GM12878 (cell line): ENCODE results near the gene FNDC3B. TPM values are rescaled to one million over a fixed set of nuclear protein-coding genes. Genes with fewer than 3 reads are reported as not detected.

Experiments
- ATAC-seq: fragments of 200-7000 bp; cut with Tn5 transposase; 3 replicates; pipeline ENCODE4 v1.9.1; 2020; ENCODE audit warnings: mild to moderate bottlenecking, moderate library complexity
- BruUV-seq: library from RNA; stranded (reverse); fragments of 400-500 nt; replicated peaks from 2 replicates; lab custom pipeline; 2021; lab: Mats Ljungman, UMichigan
- CTCF ChIA-PET: fragments of 300-600 bp; sonication (Branson Sonifier 250); formaldehyde crosslinking; extraction: SDS; loops from one replicate; lab custom pipeline; 2021; ENCODE audit warnings: inconsistent platforms; lab: Yijun Ruan, JAX
- POLR2A ChIA-PET: fragments of 350-600 bp; formaldehyde crosslinking; extraction: SDS; loops from one replicate; lab custom pipeline; 2021; ENCODE audit warnings: inconsistent platforms; lab: Charles Lee
- RAD21 ChIA-PET: fragments of 300-600 bp; sonication (Branson Sonifier 250); formaldehyde crosslinking; loops from one replicate; lab custom pipeline; 2023; ENCODE audit warnings: antibody characterized with exemption; ENCODE audit not compliant: unreplicated experiment; lab: Charles Lee
- SMC1A ChIA-PET: fragments of 300-600 bp; sonication (Branson Sonifier 250); formaldehyde crosslinking; loops from one replicate; lab custom pipeline; 2023; ENCODE audit not compliant: unreplicated experiment, uncharacterized antibody; lab: Charles Lee
- DNase-seq: peaks from one replicate; pipeline ENCODE4 v3.0.0-alpha.2; 2011; ENCODE audit warnings: low read depth, low spot score
- FAIRE-seq: peaks from 3 replicates; lab custom pipeline; 2011; peaks lifted over from hg19 to GRCh38; lab: Jason Lieb, UNC
- H2AFZ ChIP-seq: 2 replicates; pipeline ENCODE4 v1.6.0; 2011; ENCODE audit warnings: low read depth, low read length, control low read depth; ENCODE audit not compliant: control insufficient read depth
- H3K27ac ChIP-seq: 2 replicates; pipeline ENCODE4 v1.5.1; 2011; ENCODE audit warnings: control low read depth; ENCODE audit not compliant: control insufficient read depth, insufficient read depth
- H3K27me3 ChIP-seq, 2 experiments: replicated peaks in 1 of 2; 2 replicates each; pipeline versions ENCODE4 v1.6.0 to v1.6.1; 2011; ENCODE audit warnings: low read length in 1 of 2; ENCODE audit not compliant: control insufficient read depth in 2 of 2, insufficient read depth in 2 of 2
- H3K36me3 ChIP-seq, 2 experiments: 2 replicates each; pipeline ENCODE4 v1.5.1; 2011; ENCODE audit warnings: low read length in 1 of 2; ENCODE audit not compliant: control insufficient read depth in 2 of 2, insufficient read depth in 2 of 2
- H3K4me1 ChIP-seq: 2 replicates; pipeline ENCODE4 v1.6.1; 2011; ENCODE audit warnings: mild to moderate bottlenecking, low read length, moderate library complexity, mixed read lengths; ENCODE audit not compliant: control insufficient read depth, insufficient read depth
- H3K4me2 ChIP-seq: 2 replicates; pipeline ENCODE4 v1.6.0; 2011; ENCODE audit warnings: control low read depth; ENCODE audit not compliant: control insufficient read depth, insufficient read depth
- H3K4me3 ChIP-seq: fragments of 200-600 bp; sonication (generic); 2 replicates; pipeline ENCODE4 v1.5.1; 2016
- H3K79me2 ChIP-seq: 2 replicates; pipeline ENCODE4 v1.6.0; 2011; ENCODE audit warnings: low read length; ENCODE audit not compliant: control insufficient read depth, insufficient read depth
- H3K9ac ChIP-seq: 2 replicates; pipeline ENCODE4 v1.8.0; 2011; ENCODE audit warnings: low read length, control low read depth, mixed read lengths; ENCODE audit not compliant: control insufficient read depth, insufficient read depth
- H3K9me3 ChIP-seq: replicated peaks from 3 replicates; pipeline ENCODE4 v1.5.1; 2011; ENCODE audit warnings: mild to moderate bottlenecking, low read length; ENCODE audit not compliant: control insufficient read depth, insufficient read depth
- H4K20me1 ChIP-seq: 2 replicates; pipeline ENCODE4 v1.6.0; 2011; ENCODE audit not compliant: control insufficient read depth, insufficient read depth
- BMI1 ChIP-seq: fragments of 450-650 bp; IDR thresholded peaks from 2 replicates; pipeline ENCODE4 v1.6.1; 2016; ENCODE audit warnings: mild to moderate bottlenecking, moderate library complexity, borderline replicate concordance
- EED ChIP-seq: sonication (generic); IDR thresholded peaks from 2 replicates; pipeline ENCODE4 v1.6.1; 2016; ENCODE audit warnings: antibody characterized with exemption, low read depth
- NR2F1 ChIP-seq: fragments of 450-650 bp; conservative IDR thresholded peaks from 2 replicates; pipeline ENCODE4 v1.6.1; 2017; ENCODE audit warnings: mild to moderate bottlenecking
- ZBED1 ChIP-seq: IDR thresholded peaks from 2 replicates; pipeline ENCODE4 v1.6.1; 2016; ENCODE audit warnings: borderline replicate concordance
- ZBTB40 ChIP-seq: fragments of 450-650 bp; IDR thresholded peaks from 2 replicates; pipeline ENCODE4 v1.6.1; 2016; ENCODE audit warnings: mild to moderate bottlenecking, moderate library complexity, borderline replicate concordance
- WGBS: methylation state at CpG from one replicate; pipeline ENCODE4 v1.1.6; 2016; ENCODE audit warnings: low lambda C conversion rate; ENCODE audit not compliant: insufficient replicate concordance, insufficient coverage; ENCODE audit errors: missing lambda C conversion rate; 5-methylcytosine and 5-hydroxymethylcytosine counted together
- in situ Hi-C: fragments of 300-500 bp; cut with MboI; formaldehyde crosslinking; loops from 9 replicates; pipeline ENCODE4 v1.14.3; 2018; ENCODE audit warnings: mixed read lengths
- intact Hi-C: fragments of 100-400 bp; cut with micrococcal nuclease; formaldehyde crosslinking; loops from one replicate; pipeline ENCODE4 v1.14.2; 2022; ENCODE audit not compliant: unreplicated experiment
- polyA plus RNA-seq, 11 experiments: library from polyadenylated mRNA; depleted of rRNA in 4 of 11; unstranded in 6 of 11; stranded (reverse) in 5 of 11; fragments of >200 nt; fragmentation: Nextera tagmentation in 4 of 11; fragmentation: Illumina TruSeq in 1 of 11; extraction: Ambion mirVana in 4 of 11; extraction: Trizol in 1 of 11; gene quantifications; 1 replicate in 1 of 11; 2 replicates in 10 of 11; pipeline versions ENCODE4 v1.2.1 to v1.2.3, GENCODE V29; 2011 to 2016; ENCODE audit warnings: inconsistent platforms in 2 of 11, missing spikeins in 2 of 11, low read depth in 1 of 11
- total RNA-seq, 4 experiments: library from RNA; depleted of rRNA in 3 of 4; stranded (reverse); fragments of >200 nt in 3 of 4; fragmentation: Illumina TruSeq in 1 of 4; extraction: Trizol in 1 of 4; gene quantifications; 2 replicates each; pipeline versions ENCODE4 v1.2.1 to v1.2.3, GENCODE V29; 2013 to 2021

FNDC3B gene
- total and polyA plus RNA-seq, 10 of the 15 experiments (the other 5 are each of a cell fraction or from before 2014, with no cell fraction given): 7.9 to 35.0 (median 18.5) TPM

GRCh38 chr3:172218350-172219323 lies 179.3 kb downstream of the FNDC3B start:
- RAD21 ChIA-PET: interaction anchor here (0.8 to 1.5 kb wide), 12 partner anchors 13 to 173 kb away, joined by 3 to 5 read pairs (median 4); no protein-coding TSS in a partner anchor
- SMC1A ChIA-PET: interaction anchor here (0.6 to 2.9 kb wide), 20 partner anchors 8 to 243 kb away, joined by 3 to 16 read pairs (median 4); no protein-coding TSS in a partner anchor
- Histone ChIP-seq H4K20me1 (no peaks in the 10 kb centered on the region), H3K9ac (no peak overlapping the region), H3K4me1 (peaks cover 31% of the 10 kb centered on the region), H3K4me2 (peak overlapping the region; percentile 39), H3K36me3 (no peaks in the 10 kb centered on the region; a peak in 1 of 4 replicates), H3K27ac (peak overlapping the region; percentile 35), H2AFZ (no peak overlapping the region), H3K79me2 (peaks cover 30% of the 10 kb centered on the region), H3K9me3 (no peaks in the 10 kb centered on the region), H3K27me3 (no peaks in the 10 kb centered on the region), H3K4me3 (no peak overlapping the region)
- intact Hi-C loops (no loop called here), in situ Hi-C loops (no loop called here)
- BruUV-seq: no TSS peak
- 48% methylated on average over 5 of the region's 5 CpGs for WGBS
- CTCF ChIA-PET: interaction anchor here (0.6 to 1.7 kb wide), 12 partner anchors 11 to 153 kb away, joined by 3 to 6 read pairs (median 4); no protein-coding TSS in a partner anchor
- DNase-seq: peak; percentile 16
- no peak for FAIRE-seq
- ATAC-seq: peak; percentile 55
- TF ChIP-seq ZBED1: 0 out of 2 replicates have a peak, but pooled peaks have one; percentile 33
- TF ChIP-seq EED: 0 out of 2 replicates have a peak, but pooled peaks have one; percentile 41
- no peak for TF ChIP-seq BMI1
- 0 out of 2 replicates have a peak, but pooled peaks have one; percentile 34 for TF ChIP-seq NR2F1
- no peak for TF ChIP-seq ZBTB40
- POLR2A ChIA-PET: interaction anchor here (0.6 to 1.1 kb wide), 6 partner anchors 20 to 266 kb away, joined by 3 to 5 read pairs (median 4); no protein-coding TSS in a partner anchor
